Erythroblast (primary cell): Measurements from ENCODE around the gene BST2.

Experiments
- GATA1 ChIP-seq: IDR thresholded peaks from 2 replicates; pipeline ENCODE4 v1.6.1; 2011; ENCODE audit warnings: low read depth, mild to moderate bottlenecking, control low read depth, low read length, moderate library complexity
- POLR2A ChIP-seq: IDR thresholded peaks from 2 replicates; pipeline ENCODE4 v1.6.1; 2011; ENCODE audit warnings: mild to moderate bottlenecking, low read length

GRCh38 chr19:17393914-17394313, 11.5 kb downstream of the BST2 start, which contains the start of gene CCDC194:
- no peak for TF ChIP-seq POLR2A
- TF ChIP-seq GATA1: no peak
